ENCODE data around the gene IGSF8. TPM values are rescaled to one million over a fixed set of nuclear protein-coding genes. Genes with fewer than 3 reads are reported as not detected.

Gene IGSF8
- total RNA-seq, 4 donors from 2014 or later: 35.9 to 89.0 (median 49.5) TPM

DNA sequence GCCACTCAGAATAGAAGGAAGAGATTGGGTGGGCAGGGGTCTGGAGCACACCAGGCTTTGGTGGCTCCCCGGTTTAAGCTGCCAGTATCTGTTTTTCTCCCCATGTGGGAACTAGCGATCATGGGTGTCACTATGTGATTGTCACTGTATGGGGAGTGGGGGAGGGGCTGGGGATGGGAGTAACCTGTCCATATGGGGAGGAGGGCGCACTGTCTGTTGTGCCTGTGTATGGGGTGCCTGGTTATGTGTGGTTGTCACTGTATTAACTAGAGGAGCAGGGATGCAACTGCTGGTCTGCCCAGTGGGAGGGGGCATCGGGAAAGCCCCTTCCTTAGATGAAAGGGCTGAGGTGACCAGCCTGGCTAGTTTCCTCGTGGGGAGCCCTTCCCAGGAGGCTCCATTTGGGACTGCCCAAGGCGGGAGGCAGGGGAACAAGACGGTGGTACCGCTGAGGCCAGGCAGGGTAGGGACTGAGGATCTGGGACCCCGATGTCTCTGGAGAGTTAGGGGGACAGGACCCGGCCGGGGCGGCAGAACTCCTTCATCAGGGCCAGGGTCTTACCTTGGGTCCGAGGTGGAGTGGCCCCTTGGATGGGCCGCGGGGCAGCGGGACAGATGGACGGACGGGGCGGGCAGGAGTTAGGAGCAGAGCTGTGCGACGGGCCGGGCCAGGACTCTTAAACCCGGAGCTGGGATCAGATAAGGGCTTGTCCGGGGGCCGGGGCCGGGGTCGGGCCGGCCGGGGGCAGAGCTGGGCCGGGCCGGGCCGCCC, 28.8 kb downstream of the IGSF8 start, which contains the start of gene KCNJ10:
Gene KCNJ10, minus strand, starts transcription at position 701 of the 772 bp plus-strand sequence. CDS start 27,628 bp downstream, outside the sequence.
- peak within 1 kb of the TSS in 3 of 4 donors; percentile 11 to 38 (median 32) for H3K27ac ChIP-seq

DNA sequence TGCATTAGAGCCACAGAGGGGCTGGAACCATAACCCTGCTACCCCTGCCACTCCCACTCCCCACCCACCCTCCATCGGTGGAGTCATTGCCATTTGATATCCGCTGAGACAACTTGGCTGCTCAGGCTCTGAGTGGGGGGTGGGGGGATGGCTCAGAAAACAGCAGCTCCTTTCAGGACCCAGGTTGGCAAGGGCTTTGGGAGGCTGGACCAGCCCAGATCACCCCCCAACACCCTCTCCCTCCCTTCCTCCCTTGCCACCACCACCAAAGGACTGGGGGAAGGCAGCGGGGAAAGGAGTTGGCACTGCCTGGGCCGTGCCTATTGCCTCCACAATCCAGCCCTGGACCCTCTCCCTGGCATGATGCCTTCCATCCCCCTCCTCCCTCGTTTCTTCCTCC, 30.2 kb downstream of the IGSF8 start:
- in situ Hi-C loops (cut with MboI; ENCODE audit: low pct_ligation_motif_present in 1 of 4, low pct_unique_long_range_greater_than_20kb in 1 of 4, low sequenced_read_pairs in 3 of 4): no loop called here
- peaks cover 44% of the 10 kb centered on the region for H3K27me3 ChIP-seq
- no peak for DNase-seq
- H3K9me3 ChIP-seq: no peaks in the 10 kb centered on the region
- H3K4me3 ChIP-seq: no peak overlapping the region
- intact Hi-C loops (cut with DNase I; ENCODE audit: low total_unique reads): no loop called here
- no peaks in the 10 kb centered on the region for H3K36me3 ChIP-seq
- H3K27ac ChIP-seq: no peak overlapping the region
- TF ChIP-seq POLR2AphosphoS5 (IDR thresholded peaks at IDR 0.05): no peak
- no peak for TF ChIP-seq EP300 (IDR thresholded peaks at IDR 0.05; ENCODE audit: low read depth)
- TF ChIP-seq POLR2A (IDR thresholded peaks at IDR 0.05): no peak
- TF ChIP-seq, protein P1, sequence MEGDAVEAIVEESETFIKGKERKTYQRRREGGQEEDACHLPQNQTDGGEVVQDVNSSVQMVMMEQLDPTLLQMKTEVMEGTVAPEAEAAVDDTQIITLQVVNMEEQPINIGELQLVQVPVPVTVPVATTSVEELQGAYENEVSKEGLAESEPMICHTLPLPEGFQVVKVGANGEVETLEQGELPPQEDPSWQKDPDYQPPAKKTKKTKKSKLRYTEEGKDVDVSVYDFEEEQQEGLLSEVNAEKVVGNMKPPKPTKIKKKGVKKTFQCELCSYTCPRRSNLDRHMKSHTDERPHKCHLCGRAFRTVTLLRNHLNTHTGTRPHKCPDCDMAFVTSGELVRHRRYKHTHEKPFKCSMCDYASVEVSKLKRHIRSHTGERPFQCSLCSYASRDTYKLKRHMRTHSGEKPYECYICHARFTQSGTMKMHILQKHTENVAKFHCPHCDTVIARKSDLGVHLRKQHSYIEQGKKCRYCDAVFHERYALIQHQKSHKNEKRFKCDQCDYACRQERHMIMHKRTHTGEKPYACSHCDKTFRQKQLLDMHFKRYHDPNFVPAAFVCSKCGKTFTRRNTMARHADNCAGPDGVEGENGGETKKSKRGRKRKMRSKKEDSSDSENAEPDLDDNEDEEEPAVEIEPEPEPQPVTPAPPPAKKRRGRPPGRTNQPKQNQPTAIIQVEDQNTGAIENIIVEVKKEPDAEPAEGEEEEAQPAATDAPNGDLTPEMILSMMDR (IDR thresholded peaks at IDR 0.05): no peak
- 68% methylated on average over 5 of the region's 5 CpGs; no CpG with 5 or more reads in 1 of the 2 donors for WGBS, 2 donors (ENCODE audit: low coverage in 1 of 2)
- H3K4me1 ChIP-seq: peaks cover 4 to 16% (median 10%) of the 10 kb centered on the region in 4 donors

More for the DNA sequence above, 28.8 kb downstream of the IGSF8 start, which contains the start of gene KCNJ10:
- no peaks in the 10 kb centered on the region for H3K36me3 ChIP-seq
- TF ChIP-seq EP300 (IDR thresholded peaks at IDR 0.05; ENCODE audit: low read depth) (no peak), POLR2AphosphoS5 (IDR thresholded peaks at IDR 0.05) (no peak), POLR2A (IDR thresholded peaks at IDR 0.05) (no peak)
- TF ChIP-seq, protein P1 (IDR thresholded peaks at IDR 0.05): no peak
- no peak for DNase-seq
- in situ Hi-C loops (cut with MboI; ENCODE audit: low pct_ligation_motif_present in 1 of 4, low pct_unique_long_range_greater_than_20kb in 1 of 4, low sequenced_read_pairs in 3 of 4): no loop called here
- H3K4me3 ChIP-seq: peak within 1 kb of the TSS; percentile 37 to 61 (median 42)
- intact Hi-C loops (cut with DNase I; ENCODE audit: low total_unique reads): no loop called here
- H3K4me1 ChIP-seq: peaks cover 4 to 16% (median 10%) of the 10 kb centered on the region in 4 donors
- H3K27me3 ChIP-seq: peaks cover 44% of the 10 kb centered on the region
- 23 to 60% methylated on average over 2 to 32 of the region's 32 CpGs for WGBS, 2 donors (ENCODE audit: low coverage in 1 of 2)
- no peaks in the 10 kb centered on the region for H3K9me3 ChIP-seq

DNA sequence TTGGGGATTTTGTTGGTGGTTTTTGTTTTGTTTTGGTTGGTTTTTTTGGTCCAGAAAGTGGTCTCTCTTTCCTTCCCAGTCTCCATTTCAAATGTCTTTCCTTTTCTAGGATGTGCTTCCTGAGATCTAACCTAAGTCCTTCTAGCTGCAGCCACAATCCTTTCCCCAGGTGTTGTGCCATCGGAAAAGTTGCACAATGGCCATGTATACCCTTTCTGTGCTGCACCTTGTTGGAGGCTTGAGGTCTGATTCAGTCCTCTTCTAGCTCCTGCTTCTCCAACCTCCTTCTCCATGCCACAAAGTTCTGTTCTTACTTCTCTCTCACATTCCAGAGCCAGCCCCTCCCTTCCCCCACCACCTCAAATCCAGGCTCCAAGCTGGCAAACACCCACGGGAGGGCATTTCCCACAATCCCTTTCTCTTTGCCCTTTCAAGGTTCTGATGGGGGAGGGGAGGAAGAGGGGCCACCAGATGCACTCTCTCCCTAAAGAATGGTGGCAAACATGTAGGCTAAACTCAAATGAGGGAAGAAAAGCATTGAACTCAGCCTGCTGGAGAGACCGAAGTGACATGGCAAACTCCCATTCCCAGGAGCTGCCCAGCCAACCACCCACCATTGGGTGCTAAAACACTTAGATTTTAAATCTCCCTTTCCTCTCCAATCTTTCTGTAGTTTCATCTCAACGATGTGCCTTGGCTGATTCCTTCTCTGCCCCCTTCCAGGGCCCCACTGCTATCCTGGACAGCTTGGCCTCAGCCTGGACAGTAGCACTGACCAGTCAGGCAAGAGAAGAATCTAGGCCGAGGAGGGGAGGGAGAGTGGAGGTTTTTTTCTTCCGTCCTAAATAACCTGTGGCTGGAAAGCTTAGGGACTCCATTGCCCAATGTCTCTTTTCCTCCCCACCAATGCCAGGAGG, 31.3 kb downstream of the IGSF8 start:
- no peaks in the 10 kb centered on the region for H3K9me3 ChIP-seq
- in situ Hi-C loops (cut with MboI; ENCODE audit: low pct_ligation_motif_present in 1 of 4, low pct_unique_long_range_greater_than_20kb in 1 of 4, low sequenced_read_pairs in 3 of 4): no loop called here
- H3K36me3 ChIP-seq: no peaks in the 10 kb centered on the region
- no peak overlapping the region for H3K27ac ChIP-seq
- intact Hi-C loops (cut with DNase I; ENCODE audit: low total_unique reads): no loop called here
- H3K27me3 ChIP-seq: peaks cover 45% of the 10 kb centered on the region
- H3K4me1 ChIP-seq: peaks cover 4 to 16% (median 10%) of the 10 kb centered on the region in 4 donors
- no peak for TF ChIP-seq EP300 (IDR thresholded peaks at IDR 0.05; ENCODE audit: low read depth)
- TF ChIP-seq POLR2A (IDR thresholded peaks at IDR 0.05): no peak
- no peak for TF ChIP-seq POLR2AphosphoS5 (IDR thresholded peaks at IDR 0.05)
- TF ChIP-seq, protein P1 (IDR thresholded peaks at IDR 0.05): no peak
- DNase-seq: no peak
- H3K4me3 ChIP-seq: no peak overlapping the region
- WGBS, 2 donors (ENCODE audit: low coverage in 1 of 2): 62 to 100% methylated on average over 2 to 6 of the region's 6 CpGs

DNA sequence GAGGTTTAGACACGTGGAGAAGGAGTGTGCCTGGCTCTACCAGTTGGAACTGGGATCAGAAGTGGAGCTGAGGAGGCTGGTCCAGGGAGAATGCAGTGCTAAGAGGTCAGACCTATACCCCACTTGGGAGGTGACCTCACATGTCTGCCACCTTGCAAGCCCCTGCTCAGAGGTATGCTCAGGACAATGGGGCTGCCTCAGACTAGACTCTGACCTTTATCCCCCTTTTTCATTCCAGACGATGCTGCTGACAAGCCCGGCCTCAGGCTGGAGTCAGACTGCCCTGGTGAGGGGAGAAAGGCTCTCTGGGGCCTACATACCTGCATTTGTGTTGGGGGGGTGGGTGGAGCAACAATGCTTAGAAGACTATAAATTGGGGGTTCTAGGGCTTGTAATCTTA, 33.7 kb downstream of the IGSF8 start:
- Histone ChIP-seq H3K9me3 (no peaks in the 10 kb centered on the region), H3K27me3 (peaks cover 22% of the 10 kb centered on the region), H3K4me3 (no peak overlapping the region), H3K4me1 (peaks cover 0 to 2% (median under 1%) of the 10 kb centered on the region in 4 donors), H3K36me3 (no peaks in the 10 kb centered on the region), H3K27ac (no peak overlapping the region)
- no peak for TF ChIP-seq POLR2AphosphoS5 (IDR thresholded peaks at IDR 0.05)
- no peak for TF ChIP-seq POLR2A (IDR thresholded peaks at IDR 0.05)
- TF ChIP-seq EP300 (IDR thresholded peaks at IDR 0.05; ENCODE audit: low read depth): no peak
- TF ChIP-seq, protein P1 (IDR thresholded peaks at IDR 0.05): no peak
- DNase-seq: no peak
- intact Hi-C loops (cut with DNase I; ENCODE audit: low total_unique reads) (no loop called here), in situ Hi-C loops (cut with MboI; ENCODE audit: low pct_ligation_motif_present in 1 of 4, low pct_unique_long_range_greater_than_20kb in 1 of 4, low sequenced_read_pairs in 3 of 4) (no loop called here)
- WGBS, 2 donors (ENCODE audit: low coverage in 1 of 2): 14 to 46% methylated on average over 1 to 3 of the region's 3 CpGs

Measured in transverse colon (tissue), 4 donors.